Fibroblast of skin of left quadriceps (primary cell): ENCODE data around the gene DENND2A.
"Not testable (repeated sequence)": the region's sequence is repeated elsewhere in the genome, so short reads cannot be mapped to it uniquely, and the experiment has no call there.

Experiments
- DNase-seq, 2 experiments: peaks; one replicate each; pipeline ENCODE4 v3.0.0-alpha.2; 2013; ENCODE audit warnings: low read depth in 2 of 2

DENND2A gene

GRCh38 chr7:140673063-140673773, 32.6 kb upstream of the DENND2A start:
- no peak for DNase-seq

DNA sequence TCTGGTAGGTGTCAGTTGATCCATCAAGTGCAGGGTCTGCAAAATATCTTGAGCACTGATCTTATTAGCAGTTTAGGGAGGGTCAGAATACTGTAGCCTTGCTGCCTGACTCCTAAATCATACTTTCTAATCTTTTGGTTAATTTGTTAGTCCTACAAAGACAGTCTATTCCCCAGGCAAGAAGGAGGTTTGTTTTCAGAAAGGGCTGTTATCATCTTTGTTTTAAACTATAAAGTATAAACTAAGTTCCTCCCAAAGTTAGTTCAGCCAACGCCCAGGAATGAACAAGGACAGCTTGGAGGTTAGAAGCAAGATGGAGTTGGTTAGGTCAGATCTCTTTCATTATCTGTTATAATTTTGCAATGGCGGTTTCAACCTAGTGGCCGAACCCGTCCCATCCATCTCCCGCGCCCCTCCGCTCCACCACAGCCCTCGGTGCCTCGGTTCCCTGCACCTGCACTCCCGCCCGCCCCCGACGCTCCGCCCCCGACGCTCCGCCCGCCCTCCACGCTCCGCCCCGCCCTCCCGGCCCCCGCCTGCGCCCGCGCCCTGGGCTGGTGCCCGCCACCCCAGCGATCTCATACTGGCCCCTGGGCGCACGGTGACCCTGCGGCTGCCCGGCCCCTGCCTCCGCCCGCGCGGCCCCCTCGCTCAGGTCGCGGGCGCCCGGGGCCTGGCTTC, 31.9 kb upstream of the DENND2A start, which contains the start of gene ADCK2:
TSS of gene ADCK2 (plus strand) at position 564 of the 681 bp plus-strand sequence. CDS start 386 bp downstream, outside the sequence.
- DNase-seq, result no peak

- no peak for DNase-seq
Measured at GRCh38 chr7:140671966-140672365, 31.4 kb upstream of the DENND2A start.

DNA sequence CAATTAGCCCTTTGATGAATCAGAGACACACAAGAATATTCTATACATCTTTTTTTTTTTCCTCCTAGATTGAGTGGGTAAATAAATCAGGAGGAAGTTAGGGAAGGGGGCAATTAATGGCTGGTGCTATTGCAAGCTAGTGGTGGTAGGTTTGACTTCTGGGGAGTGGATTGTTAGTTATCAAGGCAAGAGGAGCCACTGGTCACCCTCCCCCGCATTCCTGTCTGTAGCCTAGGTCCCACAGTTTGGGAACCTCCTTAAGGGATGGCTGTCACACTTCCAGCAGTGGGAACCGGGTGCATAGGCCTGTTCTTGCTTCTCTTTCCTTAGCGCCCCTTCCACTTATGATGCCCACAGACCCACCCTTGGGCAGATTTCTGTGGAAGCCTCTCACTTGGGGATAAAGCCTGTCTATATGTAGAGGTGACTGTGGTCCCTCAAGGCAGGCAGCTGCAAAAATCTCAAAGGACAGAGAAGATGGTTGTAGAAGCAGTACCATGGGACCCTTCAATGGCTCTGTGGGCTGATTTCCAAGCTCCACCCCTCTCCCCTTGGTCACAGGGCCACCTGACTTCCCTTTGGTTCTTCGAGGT, 29.8 kb upstream of the DENND2A start:
- DNase-seq, result no peak

DNA sequence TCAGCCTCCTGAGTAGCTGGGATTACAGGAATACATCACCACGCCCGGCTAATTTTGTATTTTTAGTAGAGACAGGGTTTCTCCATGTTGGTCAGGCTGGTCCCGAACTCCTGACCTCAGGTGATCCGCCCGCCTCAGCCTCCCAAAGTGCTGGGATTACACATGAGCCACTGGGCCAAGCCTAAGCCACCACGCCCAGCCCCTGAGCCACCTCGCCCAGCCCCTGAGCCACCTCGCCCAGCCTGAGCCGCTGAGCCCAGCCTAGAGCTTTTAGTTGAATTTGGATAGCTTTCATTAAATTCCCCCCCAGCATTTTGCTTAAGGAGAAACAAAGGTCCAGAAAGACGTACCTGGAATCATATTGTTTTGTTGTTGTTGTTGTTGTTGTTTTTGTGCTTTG, 29.2 kb upstream of the DENND2A start:
- not testable (repeated sequence) for DNase-seq

DNA sequence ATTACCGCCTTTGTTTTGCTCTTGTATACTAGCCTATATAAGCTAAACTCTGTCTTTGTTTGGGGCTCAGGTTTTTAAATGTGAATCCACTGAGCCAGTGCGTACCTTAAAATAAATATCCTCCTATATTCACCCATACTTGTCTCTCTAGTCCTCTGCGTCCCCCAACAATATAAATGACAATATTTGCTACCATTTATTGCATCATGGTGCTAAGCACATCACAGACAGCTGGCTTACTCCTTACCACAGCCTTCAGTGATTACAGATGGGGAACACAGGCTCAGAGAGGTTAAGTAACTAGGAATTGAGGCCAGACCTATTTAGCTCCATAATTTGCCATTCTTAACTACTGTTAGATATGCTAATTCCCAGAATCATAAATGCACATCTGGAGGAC, 28.7 kb upstream of the DENND2A start:
- DNase-seq, result no peak

DNA sequence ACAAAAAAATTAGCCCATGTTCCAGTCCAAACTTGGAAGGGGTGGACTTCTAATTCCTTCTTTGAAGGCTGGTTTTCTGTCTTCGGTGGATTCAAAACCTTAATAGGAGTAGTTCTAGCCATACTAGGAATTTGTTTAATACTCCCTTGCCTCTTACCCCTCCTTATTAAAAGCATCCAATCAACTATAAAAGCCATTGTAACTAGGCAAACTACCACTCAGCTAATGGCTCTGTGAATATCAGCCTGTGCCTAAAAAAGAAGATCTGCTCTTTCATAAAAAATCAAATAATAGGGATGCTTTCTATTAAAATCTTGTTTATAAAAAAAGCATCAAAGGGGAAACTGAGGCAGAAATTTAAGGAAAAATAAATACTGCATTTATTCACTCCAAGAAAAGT, 28.0 kb upstream of the DENND2A start:
- no peak for DNase-seq

DNA sequence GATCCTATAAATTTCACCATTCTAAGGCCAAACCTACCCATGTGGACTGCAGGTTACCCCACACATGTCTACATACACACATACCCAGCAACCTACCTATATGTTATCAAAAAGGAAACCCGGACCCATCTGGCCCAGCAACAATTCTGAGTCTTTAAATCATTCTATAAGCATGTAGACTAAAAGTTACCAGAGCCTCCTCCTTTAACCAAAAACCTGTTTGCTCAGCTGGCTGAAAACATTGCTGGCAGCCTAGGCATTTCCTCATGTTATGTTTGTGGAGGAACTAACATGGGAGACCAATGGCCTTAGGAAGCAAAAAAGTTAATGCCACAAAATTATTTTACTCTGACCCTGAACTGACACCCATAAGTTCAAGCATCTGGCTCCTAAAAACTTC, 26.9 kb upstream of the DENND2A start:
- no peak for DNase-seq

DNA sequence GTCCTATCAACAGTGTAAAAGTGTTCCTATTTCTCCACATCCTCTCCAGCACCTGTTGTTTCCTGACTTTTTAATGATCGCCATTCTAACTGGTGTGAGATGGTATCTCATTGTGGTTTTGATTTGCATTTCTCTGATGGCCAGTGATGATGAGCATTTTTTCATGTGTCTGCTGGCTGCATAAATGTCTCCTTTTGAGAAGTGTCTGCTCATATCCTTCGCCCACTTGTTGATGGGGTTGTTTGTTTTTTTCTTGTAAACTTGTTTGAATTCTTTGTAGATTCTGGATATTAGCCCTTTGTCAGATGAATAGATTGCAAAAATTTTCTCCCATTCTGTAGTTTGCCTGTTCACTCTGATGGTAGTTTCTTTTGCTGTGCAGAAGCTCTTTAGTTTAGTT, 22.3 kb upstream of the DENND2A start:
- not testable (repeated sequence) for DNase-seq

GRCh38 chr7:140661124-140661523, 20.5 kb upstream of the DENND2A start:
- no peak for DNase-seq

- peak in 1 of 2 experiments; percentile 59 for DNase-seq
Measured at GRCh38 chr7:140659856-140660255, 19.2 kb upstream of the DENND2A start.

DNA sequence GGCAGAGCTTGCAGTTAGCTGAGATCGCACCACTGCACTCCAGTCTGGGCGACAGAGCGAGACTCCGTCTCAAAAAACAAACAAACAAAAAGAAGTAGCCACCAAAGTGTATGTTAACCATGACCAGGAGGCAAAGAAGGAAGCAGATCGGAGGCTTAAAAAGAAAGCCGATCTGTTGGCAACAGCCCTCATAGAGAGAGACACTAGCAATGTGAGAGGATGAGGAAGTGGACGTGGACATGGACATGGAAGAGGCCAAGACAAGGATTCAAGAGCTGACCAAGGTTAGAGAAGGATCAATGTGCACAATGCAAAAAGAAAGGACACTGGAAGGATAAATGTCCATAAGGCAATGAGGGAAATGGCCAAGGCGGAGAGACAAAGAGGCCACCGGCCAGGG, 17.3 kb upstream of the DENND2A start:
- DNase-seq, result no peak

- no peak for DNase-seq
Measured at GRCh38 chr7:140656548-140657515, 16.2 kb upstream of the DENND2A start.

GRCh38 chr7:140655511-140656408, 15.1 kb upstream of the DENND2A start:
- no peak for DNase-seq

- no peak for DNase-seq
Measured at GRCh38 chr7:140654661-140655060, 14.0 kb upstream of the DENND2A start.

DNA sequence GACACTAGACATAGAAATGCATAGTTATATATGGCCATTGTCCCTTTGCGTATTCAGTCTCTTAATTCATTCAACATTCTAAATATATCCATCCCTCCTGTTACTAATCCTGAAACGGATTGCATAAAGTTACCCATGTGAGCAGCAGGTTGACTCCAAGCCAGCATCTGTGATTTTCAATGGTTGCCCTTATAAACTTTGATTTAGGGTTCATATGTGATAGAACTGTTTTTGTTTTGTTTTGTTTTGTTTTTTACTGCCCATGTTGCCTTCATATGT, 13.4 kb upstream of the DENND2A start:
- no peak for DNase-seq

DNA sequence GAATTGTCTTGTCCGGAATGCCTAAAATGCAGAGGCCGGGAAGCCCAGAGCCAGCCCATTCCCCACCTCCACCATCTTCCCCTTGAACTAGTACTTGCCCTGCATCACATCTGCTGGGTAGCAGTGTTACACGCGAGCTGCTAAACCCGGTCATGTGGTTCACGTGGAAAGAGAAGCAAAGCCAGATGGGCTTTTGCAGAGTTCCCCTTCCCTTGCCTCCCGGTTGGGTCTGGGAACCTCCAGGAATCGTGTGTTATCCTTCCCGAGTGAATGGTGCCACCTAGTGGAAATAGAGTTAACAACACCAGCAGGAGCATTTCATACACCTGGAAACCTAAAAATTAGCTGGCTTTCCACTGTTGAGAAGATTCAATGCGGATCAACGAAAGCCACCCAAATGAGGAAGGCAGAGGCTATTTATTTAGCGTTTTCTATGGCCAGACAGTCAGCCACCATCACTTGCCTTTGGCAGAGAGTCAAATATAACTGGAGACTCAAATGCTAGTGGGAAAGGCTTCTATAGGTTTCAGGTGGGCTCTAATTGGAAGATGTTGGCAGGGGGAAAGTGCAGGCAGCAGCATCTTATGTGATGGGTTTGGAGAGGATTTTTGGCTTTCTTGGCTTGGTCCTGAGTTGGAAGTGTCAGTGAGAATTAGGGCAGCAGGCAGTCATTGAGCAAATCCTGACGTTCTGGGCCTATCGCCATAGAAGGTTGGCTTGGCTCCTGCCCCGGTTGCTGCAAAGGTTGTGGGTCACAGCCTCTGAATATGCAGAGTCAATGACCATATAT, 12.9 kb upstream of the DENND2A start:
- peak; percentile 74 to 77 for DNase-seq

GRCh38 chr7:140650367-140650766, 9.8 kb upstream of the DENND2A start:
- DNase-seq, result no peak

DNA sequence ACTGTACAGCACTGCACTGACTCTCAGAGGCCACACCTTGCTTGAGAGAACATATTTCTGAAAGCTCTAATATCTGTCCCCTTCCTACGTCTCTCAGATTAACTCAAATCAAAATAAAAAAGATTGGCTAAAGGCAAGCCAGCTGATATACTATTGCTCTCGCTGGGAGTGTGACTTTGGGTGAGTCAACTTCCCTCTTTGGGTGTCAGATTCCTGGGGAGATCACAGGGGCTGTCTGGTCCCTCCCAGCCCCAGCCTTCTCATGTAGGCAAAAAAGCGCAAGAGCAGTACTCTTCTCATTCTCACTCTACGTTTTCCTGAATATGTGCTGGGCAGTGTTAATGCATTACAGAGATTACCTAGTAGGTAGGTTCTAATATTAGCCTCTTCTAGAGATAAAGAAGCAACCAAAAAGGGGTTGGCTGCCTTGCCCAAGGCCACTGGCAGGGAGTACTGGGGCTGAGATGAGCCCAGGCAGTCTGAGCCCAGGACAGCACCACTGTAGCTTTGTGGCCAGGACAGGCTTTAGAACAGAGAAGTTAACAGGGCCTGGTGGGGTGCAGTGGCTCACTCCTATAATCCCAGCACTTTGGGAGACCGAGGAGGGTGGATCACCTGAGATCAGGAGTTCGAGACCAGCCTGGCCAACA, 9.1 kb upstream of the DENND2A start:
- DNase-seq, result no peak
